Endodermal cell (in vitro differentiated cells): ENCODE measurements around the gene CCM2. TPM values are rescaled to one million over a fixed set of nuclear protein-coding genes. Genes with fewer than 3 reads are reported as not detected.

Experiments
- DNase-seq: peaks from one replicate; pipeline ENCODE4 v3.0.0-alpha.2; 2017
- H3K27ac ChIP-seq: 2 replicates; pipeline ENCODE4 v1.5.1; 2013; ENCODE audit warnings: mild to moderate bottlenecking, low read depth, low read length, moderate library complexity
- H3K27me3 ChIP-seq: 2 replicates; pipeline ENCODE4 v1.6.1; 2013; ENCODE audit warnings: mild to moderate bottlenecking, low read length, moderate library complexity; ENCODE audit not compliant: insufficient read depth, control insufficient read depth, poor library complexity, severe bottlenecking
- H3K36me3 ChIP-seq: 2 replicates; pipeline ENCODE4 v1.7.0; 2013; ENCODE audit warnings: mild to moderate bottlenecking, low read length, moderate library complexity; ENCODE audit not compliant: control insufficient read depth, insufficient read depth
- H3K4me1 ChIP-seq: one replicate; pipeline ENCODE4 v1.7.0; 2013; ENCODE audit warnings: low read length; ENCODE audit not compliant: control insufficient read depth, insufficient read depth
- H3K4me3 ChIP-seq: 2 replicates; pipeline ENCODE4 v1.5.1; 2013; ENCODE audit warnings: mild to moderate bottlenecking, low read length, moderate library complexity
- H3K9ac ChIP-seq: 2 replicates; pipeline ENCODE4 v1.6.1; 2013; ENCODE audit warnings: mild to moderate bottlenecking, low read length, moderate library complexity; ENCODE audit not compliant: poor library complexity, severe bottlenecking; ENCODE audit errors: extremely low read depth
- H3K9me3 ChIP-seq: 2 replicates; pipeline ENCODE4 v1.6.1; 2013; ENCODE audit warnings: mild to moderate bottlenecking, low read length, moderate library complexity; ENCODE audit not compliant: control insufficient read depth
- H3K27ac Mint-ChIP-seq: 2 replicates; pipeline ENCODE4 v1.8.0; 2020; ENCODE audit warnings: mixed read lengths
- H3K27me3 Mint-ChIP-seq: 2 replicates; pipeline ENCODE4 v1.8.0; 2021; ENCODE audit warnings: mild to moderate bottlenecking, mixed read lengths; ENCODE audit not compliant: insufficient read depth
- H3K36me3 Mint-ChIP-seq: 2 replicates; pipeline ENCODE4 v1.8.0; 2020; ENCODE audit warnings: low read depth, mixed read lengths
- H3K4me1 Mint-ChIP-seq: 2 replicates; pipeline ENCODE4 v1.8.0; 2020; ENCODE audit warnings: mixed read lengths
- H3K4me3 Mint-ChIP-seq: 2 replicates; pipeline ENCODE4 v1.8.0; 2020; ENCODE audit warnings: mild to moderate bottlenecking, moderate library complexity, mixed read lengths
- H3K9me3 Mint-ChIP-seq: 2 replicates; pipeline ENCODE4 v1.8.0; 2020; ENCODE audit warnings: mild to moderate bottlenecking, mixed read lengths
- CTCF ChIP-seq: fragments of 200-600 bp; sonication (generic); conservative IDR thresholded peaks from 2 replicates; pipeline ENCODE4 v1.5.0; 2021; ENCODE audit warnings: antibody characterized with exemption, mild to moderate bottlenecking
- WGBS, 2 experiments: methylation state at CpG; one replicate each; pipeline versions ENCODE4 v1.1.5 to v1.1.7; 2013; ENCODE audit warnings: missing lambda C conversion rate in 2 of 2, mixed read lengths in 1 of 2; ENCODE audit not compliant: insufficient coverage in 1 of 2, insufficient read length in 1 of 2; 5-methylcytosine and 5-hydroxymethylcytosine counted together
- total RNA-seq, 2 donors: library from RNA; stranded (reverse); fragmentation: NEBNext Ultra II Directional in 1 of 2; extraction: Animal tissue kit (Norgen Biotek cat#: 25700) in 1 of 2; gene quantifications; 2 replicates in 1 of 2; 3 replicates in 1 of 2; pipeline ENCODE4 v1.2.1, GENCODE V29; 2021

Gene CCM2
- total RNA-seq, 2 donors from 2014 or later: 37.4 to 38.1 TPM

- Histone ChIP-seq H3K9ac (no peak overlapping the region), H3K36me3 (peaks cover 19% of the 10 kb centered on the region), H3K4me3 (no peak overlapping the region), H3K9me3 (no peaks in the 10 kb centered on the region), H3K27me3 (no peaks in the 10 kb centered on the region), H3K27ac (no peak overlapping the region), H3K4me1 (peaks cover 3% of the 10 kb centered on the region)
- Mint-ChIP-seq H3K4me1 (peaks cover 42% of the 10 kb centered on the region), H3K27me3 (no peaks in the 10 kb centered on the region), H3K9me3 (no peaks in the 10 kb centered on the region), H3K36me3 (peaks cover 18% of the 10 kb centered on the region), H3K4me3 (no peak overlapping the region), H3K27ac (no peak overlapping the region)
- WGBS, 2 experiments: 96 to 100% methylated on average over 2 to 4 of the region's 5 CpGs
- no peak for DNase-seq
- no peak for TF ChIP-seq CTCF
Measured at GRCh38 chr7:45035371-45035770, 35.4 kb downstream of the CCM2 start.

GRCh38 chr7:45035893-45036292 is 35.9 kb downstream of the CCM2 start:
- H3K4me1 ChIP-seq: peaks cover 3% of the 10 kb centered on the region
- Mint-ChIP-seq H3K4me1 (peaks cover 42% of the 10 kb centered on the region), H3K27ac (peak overlapping the region; percentile 36), H3K4me3 (peak overlapping the region; percentile 9), H3K36me3 (peaks cover 23% of the 10 kb centered on the region), H3K9me3 (no peaks in the 10 kb centered on the region), H3K27me3 (no peaks in the 10 kb centered on the region)
- 85 to 91% methylated on average over 4 to 6 of the region's 6 CpGs for WGBS, 2 experiments
- H3K27ac ChIP-seq: no peak overlapping the region
- H3K4me3 ChIP-seq: peak overlapping the region; percentile 65
- H3K27me3 ChIP-seq: no peaks in the 10 kb centered on the region
- no peak for DNase-seq
- H3K9ac ChIP-seq: no peak overlapping the region
- H3K36me3 ChIP-seq: peaks cover 24% of the 10 kb centered on the region
- no peaks in the 10 kb centered on the region for H3K9me3 ChIP-seq
- no peak for TF ChIP-seq CTCF

GRCh38 chr7:45036317-45036716 is 36.3 kb downstream of the CCM2 start:
- no peaks in the 10 kb centered on the region for H3K9me3 Mint-ChIP-seq
- Histone ChIP-seq H3K4me3 (peak overlapping the region; percentile 65), H3K4me1 (peaks cover 3% of the 10 kb centered on the region), H3K9ac (no peak overlapping the region), H3K27ac (no peak overlapping the region), H3K27me3 (no peaks in the 10 kb centered on the region), H3K9me3 (no peaks in the 10 kb centered on the region), H3K36me3 (peaks cover 27% of the 10 kb centered on the region)
- H3K27ac Mint-ChIP-seq: peak overlapping the region; percentile 36
- peak overlapping the region; percentile 9 for H3K4me3 Mint-ChIP-seq
- peaks cover 42% of the 10 kb centered on the region for H3K4me1 Mint-ChIP-seq
- no peak for DNase-seq
- peaks cover 28% of the 10 kb centered on the region for H3K36me3 Mint-ChIP-seq
- 76 to 85% methylated on average over 2 to 3 of the region's 3 CpGs for WGBS, 2 experiments
- no peaks in the 10 kb centered on the region for H3K27me3 Mint-ChIP-seq
- TF ChIP-seq CTCF: no peak
